Erythroblast (primary cell): ENCODE measurements around the gene EFNA3.
A peak's percentile ranks its signal among the peaks of the same experiment; 100 is the strongest.

ENCODE experiments used
- DNase-seq, 2 experiments: peaks; one replicate each; lab custom pipeline; 2025; lab: John Stamatoyannopoulos, UW
- GATA1 ChIP-seq: IDR thresholded peaks from 2 replicates; pipeline ENCODE4 v1.6.1; 2011; ENCODE audit warnings: low read depth, mild to moderate bottlenecking, control low read depth, low read length, moderate library complexity
- POLR2A ChIP-seq: IDR thresholded peaks from 2 replicates; pipeline ENCODE4 v1.6.1; 2011; ENCODE audit warnings: mild to moderate bottlenecking, low read length

The EFNA3 gene

DNA sequence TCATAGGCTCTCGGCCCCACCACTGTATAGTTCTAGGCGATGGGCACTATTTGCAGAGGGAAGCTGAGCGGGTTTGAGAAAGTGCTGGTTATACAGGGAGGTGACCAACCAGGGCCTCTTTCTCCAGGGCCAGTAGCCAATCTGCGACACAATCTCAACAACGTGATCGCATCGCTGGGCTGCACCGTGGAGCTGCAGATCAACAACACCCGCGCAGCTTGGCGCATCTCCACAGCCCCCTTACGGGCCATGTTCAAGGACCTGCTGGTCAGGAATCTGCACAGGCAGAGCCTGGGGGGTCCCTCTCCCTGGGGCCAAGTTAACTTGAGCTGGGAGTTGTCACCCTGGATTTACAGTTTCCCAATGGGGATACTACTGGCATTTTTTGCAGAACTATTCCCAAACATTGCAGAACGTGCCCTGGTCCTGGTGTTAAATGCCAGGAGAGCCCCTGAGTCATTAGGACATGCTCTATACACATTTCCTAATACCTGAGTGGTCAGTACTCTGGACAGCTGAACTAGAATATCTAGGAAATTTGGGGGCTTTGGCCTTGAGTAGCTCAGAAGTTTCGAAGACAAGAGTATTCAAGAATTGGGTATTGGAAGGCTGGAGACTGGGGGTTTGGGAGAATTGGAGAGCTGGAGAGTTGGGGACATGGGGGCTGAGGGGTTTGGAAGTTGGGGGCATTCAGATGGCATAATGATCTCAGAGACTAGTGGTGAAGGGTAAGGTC is 38.1 kb upstream of the EFNA3 start:
- DNase-seq = no peak
- no peak for TF ChIP-seq POLR2A
- TF ChIP-seq GATA1 = no peak

DNA sequence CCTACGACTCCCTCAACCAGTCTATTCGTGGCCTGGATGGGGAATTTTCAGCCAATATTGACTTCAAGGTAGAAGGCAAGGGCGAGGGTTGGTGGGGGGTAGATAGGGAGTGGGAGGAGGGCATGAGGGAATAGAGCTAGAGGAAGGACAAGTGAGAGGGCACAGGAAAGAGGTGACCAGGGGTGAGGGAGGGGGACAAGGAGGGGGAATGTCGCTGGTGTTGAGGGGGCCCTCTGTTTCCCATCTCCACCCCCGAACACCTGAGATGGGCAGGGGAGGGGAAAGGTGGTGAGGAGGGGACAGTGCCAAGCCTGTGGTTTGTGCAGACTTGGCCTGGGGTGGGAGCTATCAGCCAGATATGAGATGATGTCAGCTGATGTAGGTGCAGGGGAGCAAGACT is 35.8 kb upstream of the EFNA3 start:
- TF ChIP-seq POLR2A = no peak
- DNase-seq = no peak

GRCh38 chr1:155043301-155043702 is 35.3 kb upstream of the EFNA3 start:
- no peak for TF ChIP-seq GATA1
- no peak for TF ChIP-seq POLR2A
- no peak for DNase-seq

- no peak for DNase-seq
- TF ChIP-seq GATA1 (no peak), POLR2A (no peak)
Measured at GRCh38 chr1:155043793-155044192, 34.8 kb upstream of the EFNA3 start.

DNA sequence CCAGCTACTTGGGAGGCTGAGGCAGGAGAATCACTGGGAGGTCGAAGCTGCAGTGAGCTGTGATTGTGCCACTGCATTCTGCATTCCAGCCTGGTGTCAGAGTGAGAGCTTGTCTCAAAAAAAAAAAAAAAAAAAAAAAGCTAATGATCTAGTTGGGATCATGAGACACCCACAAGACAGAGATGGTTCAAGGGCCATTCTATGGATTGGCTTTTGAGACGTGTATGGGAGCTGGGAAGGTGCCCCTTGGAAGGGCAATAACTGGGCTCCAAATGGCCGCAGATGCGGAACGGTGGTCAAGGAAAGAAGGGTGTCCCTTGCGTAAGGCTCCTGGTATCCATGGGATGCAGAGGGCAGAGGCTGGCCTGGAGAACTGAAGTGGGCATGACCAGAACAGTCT is 34.3 kb upstream of the EFNA3 start:
- DNase-seq = no peak
- no peak for TF ChIP-seq POLR2A
- no peak for TF ChIP-seq GATA1

- no peak for TF ChIP-seq POLR2A
- TF ChIP-seq GATA1 = no peak
- peak; percentile 79 to 85 for DNase-seq
Measured at GRCh38 chr1:155044812-155045657, 33.6 kb upstream of the EFNA3 start.

- peak in 1 of 2 experiments; percentile 40 for DNase-seq
- TF ChIP-seq POLR2A = no peak
- no peak for TF ChIP-seq GATA1
Measured at GRCh38 chr1:155048449-155049334, 29.9 kb upstream of the EFNA3 start.

GRCh38 chr1:155049651-155050559 is 28.7 kb upstream of the EFNA3 start:
- TF ChIP-seq POLR2A = no peak
- TF ChIP-seq GATA1 = no peak
- no peak for DNase-seq

DNA sequence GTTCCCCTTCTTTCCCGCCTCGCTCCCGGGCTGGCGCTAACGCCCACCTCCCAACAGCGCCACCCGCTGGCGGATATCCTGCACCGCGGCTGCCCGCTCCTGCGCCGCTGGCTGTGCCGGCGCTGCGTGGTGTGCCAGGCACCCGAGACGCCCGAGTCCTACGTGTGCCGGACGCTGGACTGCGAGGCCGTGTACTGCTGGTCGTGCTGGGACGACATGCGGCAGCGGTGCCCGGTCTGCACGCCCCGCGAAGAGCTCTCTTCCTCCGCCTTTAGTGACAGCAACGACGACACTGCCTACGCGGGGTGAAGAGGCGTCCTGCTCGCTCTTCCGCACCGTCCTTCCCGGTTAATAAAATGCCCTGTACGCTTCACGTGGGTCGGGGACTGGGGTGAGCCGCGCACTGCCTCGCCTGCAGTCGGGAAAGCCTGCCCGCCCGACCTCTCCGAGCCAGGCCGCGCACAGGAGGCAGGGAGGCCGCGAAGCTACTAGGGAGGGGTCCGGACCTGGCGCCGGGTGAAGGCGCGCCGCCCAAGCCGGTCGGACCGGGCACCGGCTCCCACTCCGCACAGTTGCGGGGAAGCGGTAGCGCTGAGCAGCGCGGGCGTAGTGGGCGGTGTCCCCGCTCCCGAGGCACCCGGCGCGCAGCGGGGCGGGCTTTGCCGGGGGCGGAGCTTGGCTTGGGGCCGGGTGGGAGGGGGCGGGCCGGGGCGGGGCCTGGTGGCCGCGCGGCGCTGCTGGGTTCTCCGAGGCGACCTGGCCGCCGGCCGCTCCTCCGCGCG is 27.9 kb upstream of the EFNA3 start, which contains the start of gene ADAM15:
ADAM15 (plus strand) TSS at position 757 of the 782 bp plus-strand sequence. CDS start 71 bp downstream, outside the sequence.
- peak; percentile 46 for TF ChIP-seq POLR2A
- TF ChIP-seq GATA1 = no peak
- peak; percentile 84 to 91 for DNase-seq

DNA sequence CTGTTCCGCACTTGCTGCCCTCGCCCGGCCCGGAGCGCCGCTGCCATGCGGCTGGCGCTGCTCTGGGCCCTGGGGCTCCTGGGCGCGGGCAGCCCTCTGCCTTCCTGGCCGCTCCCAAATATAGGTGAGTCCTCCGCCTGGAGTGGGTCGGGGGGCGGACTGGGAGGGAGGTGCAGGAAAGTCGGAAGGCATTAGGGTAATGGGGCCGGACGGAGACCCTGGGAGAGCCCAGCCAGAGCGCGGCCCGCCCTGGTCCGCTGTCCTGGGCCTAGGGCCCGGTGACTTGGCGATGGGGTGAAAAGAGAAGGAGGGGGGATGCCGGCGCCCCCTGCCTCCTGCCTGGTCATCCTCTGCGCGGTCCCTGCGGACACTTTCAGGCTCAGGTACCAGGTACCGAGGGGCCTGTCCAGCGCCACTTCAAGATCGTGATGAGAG is 27.3 kb upstream of the EFNA3 start:
- DNase-seq = no peak
- TF ChIP-seq GATA1 (no peak), POLR2A (peak; percentile 29)

GRCh38 chr1:155051777-155052398 is 26.7 kb upstream of the EFNA3 start:
- DNase-seq = peak; percentile 50 to 62
- TF ChIP-seq POLR2A (no peak), GATA1 (no peak)
